DMS79 treated with DMSO at 0.1 percent for 48 hours (cell line): ENCODE measurements around the gene UBAC2.

ENCODE experiments used
- DNase-seq: peaks from one replicate; lab custom pipeline; 2025; lab: John Stamatoyannopoulos, UW

Gene UBAC2, protein sequence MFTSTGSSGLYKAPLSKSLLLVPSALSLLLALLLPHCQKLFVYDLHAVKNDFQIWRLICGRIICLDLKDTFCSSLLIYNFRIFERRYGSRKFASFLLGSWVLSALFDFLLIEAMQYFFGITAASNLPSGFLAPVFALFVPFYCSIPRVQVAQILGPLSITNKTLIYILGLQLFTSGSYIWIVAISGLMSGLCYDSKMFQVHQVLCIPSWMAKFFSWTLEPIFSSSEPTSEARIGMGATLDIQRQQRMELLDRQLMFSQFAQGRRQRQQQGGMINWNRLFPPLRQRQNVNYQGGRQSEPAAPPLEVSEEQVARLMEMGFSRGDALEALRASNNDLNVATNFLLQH

DNA sequence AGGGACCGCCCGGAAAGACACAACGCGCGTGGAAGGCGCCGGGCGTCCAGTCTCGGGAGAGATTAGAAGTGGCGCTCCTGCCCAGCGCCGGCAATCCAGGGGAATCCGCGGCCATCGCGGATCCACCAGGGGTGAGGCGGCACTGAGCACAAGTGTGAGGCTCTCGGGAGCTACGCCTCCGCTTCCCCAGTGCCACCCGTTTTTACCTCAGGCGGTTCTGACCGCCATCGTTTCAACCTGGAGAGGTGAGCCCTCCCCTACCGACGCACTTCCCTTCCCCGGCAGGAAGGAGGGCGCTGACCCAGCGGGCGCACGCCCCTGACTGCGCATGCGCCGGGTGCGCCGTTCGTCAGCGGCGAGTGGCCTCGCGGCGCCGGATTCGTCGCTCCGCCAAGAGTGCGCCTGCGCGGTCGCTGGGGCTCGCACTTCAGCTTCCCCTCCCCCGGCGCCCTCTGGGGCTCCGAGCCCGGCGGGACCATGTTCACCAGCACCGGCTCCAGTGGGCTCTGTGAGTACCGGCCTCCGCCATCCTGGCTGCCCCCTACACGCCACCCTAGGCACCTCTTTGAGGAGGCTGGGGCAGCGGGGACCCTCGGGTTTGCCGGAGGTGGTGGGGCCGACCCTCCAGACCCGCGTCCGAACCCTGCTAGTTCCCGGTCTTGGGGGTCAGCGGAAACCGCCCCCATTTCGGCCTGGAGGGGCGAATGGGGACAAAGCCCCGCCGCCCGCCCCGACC is at the start of gene UBAC2:
TSS of gene UBAC2 (plus strand) at position 423 of the 736 bp plus-strand sequence. CDS start at position 478, 55 bp downstream.
- DNase-seq = peak; percentile 96

DNA sequence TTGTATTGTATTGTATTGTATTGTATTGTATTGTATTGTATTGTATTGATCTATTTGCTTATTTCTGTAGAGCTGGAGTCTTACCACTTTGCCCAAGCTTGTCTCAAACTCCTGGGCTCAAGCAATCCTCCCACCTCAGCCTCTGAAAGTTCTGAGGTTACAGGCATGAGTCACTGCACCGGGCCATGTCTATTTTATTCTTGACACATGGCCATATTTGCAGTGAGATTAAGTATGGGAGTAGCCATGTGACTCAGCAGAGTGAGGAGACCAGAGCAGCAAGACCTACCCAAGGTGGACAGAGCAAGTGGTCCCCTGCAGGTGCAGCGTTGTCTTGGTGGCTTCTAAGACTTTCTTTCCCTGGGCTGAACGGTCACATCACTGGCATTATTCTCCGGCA is 49.1 kb upstream of the UBAC2 start:
- no peak for DNase-seq

DNA sequence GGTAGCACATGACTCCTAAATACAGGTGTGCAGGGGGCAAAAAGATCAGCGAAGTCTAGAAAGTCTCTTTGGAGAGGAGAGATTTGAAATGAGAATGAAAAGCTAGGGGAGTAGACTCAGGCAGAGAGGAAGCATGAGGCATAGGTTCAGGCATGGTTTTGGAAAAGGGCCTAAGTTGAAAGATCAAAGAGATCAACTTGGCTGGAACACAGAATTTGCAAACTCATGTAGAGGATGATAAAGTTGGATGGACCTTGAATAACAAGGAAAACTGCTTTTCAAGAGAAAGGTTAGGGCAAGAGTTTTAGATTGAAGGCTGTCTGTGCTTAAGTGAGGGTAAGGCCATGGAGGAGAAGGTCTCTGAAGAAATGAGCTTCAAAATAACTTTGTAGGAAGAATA is 47.4 kb upstream of the UBAC2 start:
- no peak for DNase-seq

DNA sequence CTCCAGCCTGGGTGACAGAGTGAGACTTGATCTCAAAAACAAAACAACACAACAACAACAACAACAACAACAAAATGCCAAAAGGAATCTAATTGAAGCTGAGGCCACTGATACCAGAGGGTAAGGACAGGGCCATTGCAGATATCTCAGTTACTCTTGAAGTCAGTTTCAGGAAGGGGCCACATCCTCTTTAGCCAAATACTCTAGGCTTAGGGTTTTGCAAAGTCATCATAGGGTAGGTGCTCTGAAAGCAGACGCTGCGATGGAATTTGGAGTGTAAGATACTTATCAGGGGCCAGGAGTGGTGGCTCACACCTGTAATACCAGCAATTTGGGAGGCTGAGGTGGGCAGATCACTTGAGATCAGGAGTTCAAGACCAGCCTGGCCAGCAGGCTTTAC is 46.6 kb upstream of the UBAC2 start:
- DNase-seq = no peak

DNA sequence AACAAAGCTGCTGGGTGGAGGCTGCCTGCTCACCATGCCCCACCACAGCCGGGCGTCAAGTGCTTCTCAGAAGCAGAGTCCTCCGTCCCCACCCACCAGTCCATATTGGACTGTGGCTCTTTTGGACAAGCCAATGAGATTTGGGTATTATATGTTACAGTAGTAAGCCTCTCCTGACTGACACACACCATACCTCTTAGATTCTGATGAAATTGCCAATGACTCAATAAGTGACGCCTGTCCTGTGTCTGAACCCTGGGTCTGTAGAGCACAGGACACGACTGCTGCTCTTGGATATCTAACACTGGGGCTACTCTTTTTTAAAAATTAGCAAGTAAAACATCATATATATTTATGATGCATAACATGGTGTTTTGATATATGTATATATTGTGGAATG is 44.8 kb upstream of the UBAC2 start:
- DNase-seq = no peak

DNA sequence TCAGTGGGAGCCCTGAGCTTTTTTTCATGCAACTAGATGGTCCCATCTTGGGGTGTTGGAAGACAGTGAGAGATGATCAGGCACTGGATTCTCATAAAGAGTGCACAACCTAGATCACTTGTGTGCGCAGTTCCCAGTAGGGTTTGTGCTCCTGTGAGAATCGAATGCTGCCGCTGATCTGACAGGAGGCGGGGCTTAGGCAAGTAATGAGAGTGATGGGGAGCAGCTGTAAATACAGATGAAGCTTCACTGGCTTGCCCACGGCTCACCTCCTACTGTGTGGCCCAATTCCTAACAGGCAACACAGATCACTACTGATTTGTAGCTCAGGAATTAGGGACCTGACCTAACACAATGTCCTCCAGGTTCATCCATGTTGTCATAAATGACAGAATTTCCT is 43.6 kb upstream of the UBAC2 start:
- no peak for DNase-seq

DNA sequence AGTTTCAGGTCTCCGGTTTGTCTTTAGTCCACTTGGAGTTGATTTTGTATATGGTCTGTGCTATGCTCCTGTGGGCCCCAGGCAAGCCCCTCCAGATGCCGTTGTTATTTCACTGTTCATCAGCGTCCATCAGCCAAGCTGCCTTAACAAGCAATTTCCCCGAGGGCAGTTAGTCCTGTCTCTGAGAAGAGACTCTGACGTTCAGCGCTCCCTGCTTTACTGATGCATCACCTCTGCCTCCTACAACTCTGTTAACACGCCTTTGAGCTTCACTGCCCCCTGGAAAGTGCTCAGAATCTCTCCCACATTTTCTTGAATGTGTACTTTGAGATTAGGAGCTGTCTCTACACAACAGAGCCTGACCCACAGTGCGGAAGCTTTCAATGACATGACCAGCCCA is 41.8 kb upstream of the UBAC2 start:
- DNase-seq = no peak

DNA sequence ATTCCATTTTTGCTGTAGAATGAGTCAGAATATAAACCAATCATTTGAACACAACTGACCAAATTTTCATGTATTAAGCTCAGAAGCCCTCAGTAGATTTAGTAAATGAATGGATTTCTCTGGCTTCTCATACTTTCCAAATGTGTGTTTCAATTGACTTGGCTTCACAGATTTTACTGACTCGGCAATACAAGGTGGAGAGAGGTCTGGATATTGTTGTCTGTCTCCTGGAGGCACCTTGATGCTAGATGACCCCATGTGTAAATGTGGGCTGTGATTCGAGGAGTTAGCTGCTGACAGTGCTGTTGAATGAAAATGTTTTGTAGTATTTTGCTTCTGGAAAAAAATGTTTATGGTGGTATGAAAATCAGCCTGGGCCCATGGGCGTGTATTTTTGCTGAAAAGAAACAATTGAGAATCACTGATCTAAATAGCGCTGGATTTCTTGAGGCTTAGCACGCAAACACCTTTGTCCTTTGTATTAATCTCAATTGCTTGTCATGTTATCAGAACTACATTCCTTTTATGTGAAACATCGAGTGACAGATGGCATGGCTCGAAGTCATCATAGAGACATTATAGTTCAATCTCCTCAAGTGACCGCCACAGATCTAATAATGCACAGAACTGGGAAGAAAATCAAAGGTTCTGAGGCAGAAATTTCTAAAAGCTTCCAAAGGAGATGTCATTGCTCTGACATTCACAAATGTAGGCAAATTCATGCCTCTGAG is 41.2 kb upstream of the UBAC2 start:
- DNase-seq = no peak

DNA sequence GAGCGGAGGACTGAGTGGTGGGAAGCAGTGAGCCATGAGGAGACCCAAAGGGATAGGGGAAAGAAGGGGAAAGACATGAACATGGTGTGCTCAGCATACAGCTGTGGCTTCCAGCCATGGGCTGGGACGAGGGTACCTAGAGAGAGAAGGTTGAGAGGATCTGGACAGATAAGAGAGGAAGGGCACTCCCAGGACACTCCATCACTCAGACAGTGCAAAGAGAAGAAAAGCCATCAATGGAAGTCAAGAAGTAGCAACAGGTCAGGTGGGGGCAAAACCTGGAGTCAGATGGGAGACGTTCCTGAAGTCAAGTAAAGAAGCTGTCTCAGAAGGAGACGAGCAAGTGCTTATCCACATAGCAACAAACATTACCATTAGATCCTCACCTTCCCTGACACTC is 40.2 kb upstream of the UBAC2 start:
- no peak for DNase-seq

DNA sequence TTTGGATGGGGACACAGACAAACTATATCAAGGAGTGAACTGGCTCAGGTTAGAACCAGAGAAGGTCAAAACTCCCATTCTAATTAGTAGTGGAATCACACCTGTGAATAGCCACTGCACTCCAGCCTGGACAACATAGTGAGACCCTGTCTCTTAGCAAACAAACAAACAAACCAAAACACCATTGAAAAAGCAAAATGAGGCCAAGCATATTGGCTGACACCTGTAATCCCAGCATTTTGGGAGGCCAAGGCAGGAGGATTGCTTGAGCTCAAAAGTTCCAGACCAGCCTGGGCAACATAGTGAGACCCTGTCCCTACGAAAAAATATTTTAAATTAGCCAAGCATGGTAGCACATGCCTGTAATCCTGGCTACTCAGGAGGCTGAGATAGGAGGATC is 39.1 kb upstream of the UBAC2 start:
- DNase-seq = no peak

DNA sequence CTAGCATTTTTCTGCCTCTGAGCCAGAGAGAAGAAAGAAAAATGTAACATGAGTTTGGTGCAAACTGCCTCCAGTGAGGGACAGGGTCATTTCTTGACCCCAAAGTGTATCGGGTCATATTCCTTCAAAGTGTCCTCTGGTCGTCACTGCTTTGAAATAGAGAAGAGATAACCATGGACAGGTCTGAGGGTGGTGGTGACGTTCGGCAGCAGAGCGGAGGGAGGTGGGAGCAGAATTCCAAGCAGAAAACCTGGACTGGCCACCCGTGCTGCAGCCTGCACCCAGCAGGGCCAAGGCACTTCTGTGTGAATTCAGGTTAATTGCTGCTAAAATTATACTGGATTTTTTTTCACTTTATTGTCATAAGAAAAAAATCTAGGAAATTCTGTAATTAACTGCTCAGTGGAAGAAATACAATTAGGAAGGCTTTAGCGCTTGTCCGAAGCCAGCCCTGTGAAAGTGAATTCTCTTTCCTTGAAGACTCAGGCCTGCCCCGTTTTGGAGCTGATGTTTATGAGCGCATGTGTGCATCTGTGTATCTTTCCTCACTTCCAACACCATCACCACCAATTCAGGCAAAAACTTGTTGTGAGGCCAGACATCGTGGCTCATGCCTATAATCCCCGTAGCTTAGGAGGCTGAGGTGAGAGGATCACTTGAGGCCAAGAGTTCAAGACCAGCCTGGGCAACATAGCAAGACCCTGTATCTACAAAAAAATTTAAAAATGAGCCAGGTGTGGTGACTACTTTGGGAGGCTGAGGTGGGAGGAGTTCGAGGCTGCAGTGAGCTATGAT is 37.9 kb upstream of the UBAC2 start:
- no peak for DNase-seq

DNA sequence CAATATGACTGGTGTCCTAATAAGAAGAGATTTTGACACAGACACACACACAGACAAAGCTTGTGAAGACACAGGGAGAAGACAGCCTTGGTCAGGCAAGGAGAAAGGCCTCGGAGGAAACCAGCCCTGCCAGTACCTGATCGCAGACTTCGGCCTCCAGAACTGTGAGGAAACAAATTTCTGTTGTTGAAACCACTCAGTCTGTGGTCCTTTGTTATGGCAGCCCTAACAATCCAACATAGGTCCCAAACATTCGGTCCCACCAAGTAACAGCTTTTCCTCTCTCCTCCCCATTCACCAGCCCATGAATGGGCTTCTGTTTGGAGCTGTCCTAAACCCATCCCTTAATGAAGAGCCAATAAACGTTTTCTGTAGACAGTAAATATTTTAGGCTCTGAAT is 36.4 kb upstream of the UBAC2 start:
- DNase-seq = no peak

DNA sequence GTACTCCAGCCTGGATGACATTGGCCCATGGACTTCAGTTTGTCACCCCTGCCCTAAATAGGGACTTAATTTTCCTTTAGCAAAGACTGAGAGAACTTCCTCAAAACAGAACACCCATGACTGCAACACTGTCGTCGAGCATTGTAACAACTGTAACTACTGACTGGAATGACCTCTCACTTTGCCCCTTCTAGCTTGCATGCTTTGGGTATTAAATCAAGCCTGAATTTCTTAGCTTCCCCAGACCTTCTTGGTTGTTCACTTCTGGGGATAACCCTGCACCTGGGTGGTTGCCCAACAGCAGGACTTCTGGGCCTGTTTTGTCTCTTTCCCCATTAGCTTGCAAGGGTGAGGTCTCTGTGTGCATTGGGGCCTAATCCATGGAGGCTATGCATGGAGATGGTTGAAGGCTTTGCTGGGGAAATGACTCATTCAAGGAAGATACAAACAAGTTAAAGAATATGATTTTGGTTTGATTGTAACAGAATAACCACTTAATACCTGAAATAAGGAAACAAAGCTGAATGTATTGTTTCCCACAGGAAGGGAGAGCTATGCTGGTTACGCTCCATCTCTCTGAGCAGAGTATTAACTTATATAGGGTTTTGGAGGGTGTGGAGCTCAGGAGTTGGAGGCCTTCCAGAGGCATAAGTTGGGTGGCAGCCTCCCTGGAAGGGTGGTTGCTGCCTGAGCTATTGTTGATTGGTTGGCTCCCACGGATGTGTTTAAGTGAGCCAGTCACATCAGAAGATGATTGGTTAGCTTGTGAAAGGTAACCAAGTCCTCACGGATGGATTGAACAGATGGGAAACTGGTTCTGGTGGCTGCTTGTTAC is 34.7 kb upstream of the UBAC2 start:
- no peak for DNase-seq

DNA sequence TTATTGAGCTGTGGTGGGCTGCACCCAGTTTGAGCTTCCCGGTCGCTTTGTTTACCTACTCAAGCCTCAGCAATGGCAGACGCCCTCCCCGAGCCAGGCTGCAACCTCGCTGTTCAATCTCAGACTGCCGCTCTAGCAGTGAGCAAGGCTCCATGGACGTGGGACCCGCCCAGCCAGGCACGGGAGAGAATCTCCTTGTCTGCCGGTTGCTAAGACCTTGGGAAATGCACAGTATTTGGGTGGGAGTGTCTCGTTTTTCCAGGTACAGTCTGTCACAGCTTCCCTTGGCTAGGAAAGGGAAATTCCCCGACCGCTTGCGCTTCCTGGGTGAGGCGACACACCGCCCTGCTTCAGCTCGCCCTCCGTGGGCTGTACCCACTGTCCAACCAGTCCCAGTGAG is 27.7 kb upstream of the UBAC2 start:
- no peak for DNase-seq

DNA sequence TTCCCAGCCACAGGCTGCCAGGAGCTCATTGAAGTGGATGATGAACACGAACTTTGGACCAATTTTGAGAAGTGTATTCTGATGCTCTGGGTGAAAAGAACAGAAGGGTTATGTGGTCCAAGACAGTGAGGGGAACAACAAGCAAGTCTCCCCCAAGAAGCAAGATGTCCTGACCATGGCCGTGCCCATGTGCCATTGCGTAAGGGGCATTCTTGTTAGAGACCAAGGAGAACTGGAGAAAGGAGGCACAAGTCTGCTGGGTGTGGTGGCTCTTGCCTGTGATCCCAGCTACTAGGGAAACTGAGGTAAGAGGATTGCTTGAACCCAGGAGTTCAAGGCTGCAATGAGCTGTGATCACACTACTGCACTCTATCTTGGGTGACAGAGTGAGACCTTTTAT is 27.0 kb upstream of the UBAC2 start:
- DNase-seq = no peak

DNA sequence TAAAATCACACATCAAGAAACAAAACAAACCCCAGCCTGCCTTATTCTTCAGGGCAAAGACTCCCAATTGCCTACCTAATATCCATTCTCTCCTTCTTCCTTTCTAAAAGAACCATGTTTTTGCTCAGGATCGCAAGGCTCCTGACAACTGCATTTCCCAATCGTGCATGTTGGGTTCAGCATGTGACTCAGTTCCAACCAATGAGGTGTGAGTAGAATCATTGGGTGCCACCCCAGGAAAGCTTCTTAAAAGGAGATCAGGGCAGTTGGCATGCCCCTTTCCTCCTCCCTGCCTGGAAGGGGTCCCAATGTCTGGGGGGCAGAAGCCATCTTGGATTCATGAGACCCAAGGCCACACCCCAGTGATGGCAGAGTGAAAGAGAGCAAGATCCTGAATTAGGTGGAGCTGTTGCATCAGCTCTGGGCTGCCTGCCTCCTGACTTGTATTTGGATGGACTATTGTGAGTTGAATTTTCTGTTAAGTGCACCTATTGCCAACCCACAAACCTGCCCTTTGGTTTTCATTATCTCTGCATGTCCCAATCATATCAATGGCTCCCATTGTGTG is 26.0 kb upstream of the UBAC2 start:
- no peak for DNase-seq

DNA sequence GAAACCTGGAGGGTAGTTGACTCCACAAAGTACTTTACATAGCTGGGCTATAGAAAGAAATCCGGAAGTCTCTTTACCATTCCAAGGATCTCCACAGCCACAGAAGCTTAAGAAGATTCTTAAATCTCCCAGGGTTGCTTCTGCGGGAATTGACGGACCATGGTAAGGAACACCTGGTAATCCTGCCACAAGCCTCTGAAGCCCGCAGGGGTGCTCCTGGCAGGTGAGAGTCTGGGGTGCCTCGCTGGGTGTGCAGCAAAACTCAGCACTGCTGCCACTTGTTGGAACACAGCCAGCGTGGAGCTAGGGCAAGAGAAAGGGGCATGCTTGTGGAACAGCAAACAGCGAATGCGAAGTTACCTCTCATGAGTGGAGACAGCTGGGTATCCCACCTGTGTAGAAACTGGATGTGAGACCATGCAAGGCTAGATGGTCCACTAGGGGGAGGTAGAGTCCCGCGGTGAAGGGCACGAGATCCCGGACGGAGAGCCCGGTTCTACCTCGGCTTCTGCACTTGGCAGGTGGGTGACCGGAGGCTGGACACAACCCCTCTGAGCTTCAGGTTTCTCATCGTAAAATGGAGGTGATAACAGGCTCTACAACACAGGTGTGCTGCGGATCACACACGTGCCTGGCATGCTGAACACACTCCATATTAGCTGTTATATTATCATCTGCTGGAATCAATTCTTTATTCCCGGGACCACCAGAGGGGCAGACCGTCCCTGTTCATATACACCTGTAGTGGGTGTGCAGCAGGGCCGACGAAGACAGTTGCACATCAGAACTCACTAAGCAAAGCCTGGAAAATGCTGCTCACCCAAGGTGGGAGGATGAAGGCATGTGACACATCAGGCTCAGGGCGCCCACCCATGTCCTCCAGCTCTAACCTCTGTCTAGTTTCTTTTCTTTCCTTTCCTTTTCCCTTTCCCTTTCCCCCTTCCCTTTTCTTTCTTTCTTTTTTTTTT is 24.1 kb upstream of the UBAC2 start:
- DNase-seq = peak; percentile 94

DNA sequence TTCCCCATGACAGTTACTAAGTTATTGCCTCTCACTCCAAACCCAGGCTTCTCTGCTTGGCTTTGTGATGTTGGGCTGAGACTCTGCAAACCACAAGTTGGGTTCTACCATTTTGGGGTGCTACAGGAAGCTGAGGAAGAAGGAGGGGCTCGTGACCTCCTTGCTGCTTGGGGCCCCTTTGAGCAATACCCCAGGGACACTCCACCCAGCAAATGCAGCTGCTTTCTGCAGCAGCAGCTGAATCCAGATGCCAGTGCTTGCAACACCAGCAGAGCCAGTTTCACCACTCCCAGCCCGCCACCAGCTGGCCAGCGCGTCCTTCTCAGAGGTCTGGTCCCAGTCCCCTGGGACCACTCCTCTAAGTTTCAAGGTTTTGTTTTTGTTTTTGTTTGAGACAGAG is 22.0 kb upstream of the UBAC2 start:
- no peak for DNase-seq

DNA sequence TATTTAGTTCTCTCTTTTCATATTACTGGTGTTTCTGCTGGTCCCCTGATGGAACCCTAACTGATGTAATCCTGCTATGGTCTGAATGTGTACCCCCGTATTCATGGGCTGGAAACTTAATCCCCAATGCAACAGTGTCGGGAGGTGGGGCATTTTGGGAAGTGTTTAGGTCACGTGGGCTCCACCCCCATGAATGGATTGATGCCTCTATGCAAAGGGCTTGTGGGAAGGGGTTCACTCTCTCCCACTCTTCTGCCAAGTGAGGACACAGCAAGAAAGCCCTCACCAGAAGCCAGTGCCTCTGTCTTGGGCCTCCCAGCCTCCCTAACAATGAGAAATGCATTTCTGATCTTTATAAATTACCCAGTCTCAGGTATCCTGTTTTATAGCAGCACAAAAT is 21.2 kb upstream of the UBAC2 start:
- DNase-seq = no peak

DNA sequence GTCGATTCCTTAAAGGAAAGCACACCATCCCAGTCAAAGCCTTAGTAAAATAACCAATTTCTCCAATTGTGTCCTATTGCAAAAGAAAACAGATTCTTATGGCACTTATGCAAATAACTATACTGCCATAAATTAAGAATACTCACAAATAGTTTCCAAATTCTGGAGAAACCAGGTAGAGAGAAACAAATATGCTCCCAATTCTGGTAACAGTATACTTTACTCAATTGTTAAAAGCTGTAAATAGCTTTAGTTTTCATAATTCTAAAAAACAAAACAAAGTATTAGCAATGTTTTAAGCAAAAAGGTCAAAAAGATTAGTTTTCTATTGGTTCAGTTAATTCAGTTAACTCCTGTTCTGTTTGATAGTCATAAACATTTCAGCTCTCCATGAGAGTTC is 18.2 kb upstream of the UBAC2 start:
- DNase-seq = no peak
